ELF-1 (cell line): ENCODE results near the gene RAB27B.

ENCODE experiments used
- DNase-seq: peaks from one replicate; pipeline ENCODE4 v3.0.0-alpha.2; 2016; ENCODE audit warnings: low read depth, low spot score

The RAB27B gene

DNA sequence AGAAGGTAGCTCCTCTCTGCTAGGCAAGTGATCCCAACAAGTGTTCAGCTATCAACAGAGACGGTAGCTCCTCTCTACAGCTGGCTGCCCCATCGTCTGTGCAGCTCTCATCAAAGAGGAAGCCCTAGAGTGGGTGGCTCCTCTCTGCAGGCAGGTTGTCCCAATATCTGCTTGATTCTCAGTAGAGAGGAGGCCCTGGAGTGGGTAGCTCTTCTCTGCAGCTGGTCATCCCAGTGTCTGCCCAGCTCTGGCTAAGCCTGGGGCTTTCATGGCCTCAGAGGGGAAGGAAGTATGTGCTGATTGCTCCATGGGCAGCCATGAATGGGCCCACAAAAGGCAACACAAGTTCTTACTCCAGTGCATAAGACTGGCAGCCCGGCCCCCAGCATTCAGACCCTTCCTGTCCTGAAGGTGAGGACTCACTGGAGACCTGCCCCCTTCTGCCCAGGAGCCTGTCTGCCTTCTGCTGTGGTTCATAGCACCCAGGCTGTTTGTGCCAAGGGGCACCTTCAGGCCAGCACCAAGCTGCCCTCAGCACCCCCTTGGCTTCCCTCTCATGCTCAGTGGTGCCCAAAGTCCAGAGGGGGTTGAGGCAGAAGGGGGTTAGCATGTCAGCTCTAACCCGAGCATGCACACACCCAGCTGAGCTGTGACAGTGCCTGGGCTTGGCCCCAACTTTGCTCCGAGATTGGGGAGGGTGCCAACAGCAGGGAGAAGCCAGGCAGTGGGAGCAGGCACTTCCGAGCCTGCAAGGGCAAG, 82.1 kb downstream of the RAB27B start:
- no peak for DNase-seq

DNA sequence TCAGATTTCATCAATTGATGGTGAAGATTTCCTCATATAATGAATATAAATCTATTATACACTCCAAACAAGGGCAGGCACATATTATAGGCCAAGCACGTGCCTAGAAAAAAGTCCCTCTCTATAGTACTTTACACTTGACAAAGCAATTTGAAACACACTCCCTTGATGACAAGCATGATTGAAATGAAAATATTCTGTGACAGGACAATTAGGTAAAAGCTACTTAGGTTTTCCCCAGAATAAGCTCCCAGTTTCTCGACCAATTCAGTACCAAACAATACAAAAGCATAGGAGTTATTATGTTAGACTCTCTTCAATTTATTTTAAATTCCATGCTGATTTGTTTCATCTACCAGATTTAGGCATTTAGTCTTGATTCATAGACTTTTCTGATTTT, 83.3 kb downstream of the RAB27B start:
- no peak for DNase-seq

DNA sequence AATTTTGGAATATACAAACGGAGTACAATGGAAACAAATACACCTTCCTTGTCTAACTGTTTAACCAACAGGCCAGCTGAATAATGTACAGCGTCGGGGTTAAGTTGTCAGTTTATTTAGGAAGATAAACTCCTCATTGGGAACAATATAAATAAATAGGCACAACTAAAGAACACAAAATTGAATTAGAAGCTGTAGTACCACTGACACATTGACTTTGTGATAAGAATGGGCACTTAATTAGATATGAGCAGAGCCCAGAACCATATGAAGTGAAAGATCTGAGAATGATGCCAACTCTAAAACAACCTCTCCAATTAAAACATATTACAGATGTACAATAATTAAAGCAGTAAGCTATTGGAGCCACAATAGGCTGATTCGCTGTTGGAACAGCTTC, 86.5 kb downstream of the RAB27B start:
- no peak for DNase-seq

DNA sequence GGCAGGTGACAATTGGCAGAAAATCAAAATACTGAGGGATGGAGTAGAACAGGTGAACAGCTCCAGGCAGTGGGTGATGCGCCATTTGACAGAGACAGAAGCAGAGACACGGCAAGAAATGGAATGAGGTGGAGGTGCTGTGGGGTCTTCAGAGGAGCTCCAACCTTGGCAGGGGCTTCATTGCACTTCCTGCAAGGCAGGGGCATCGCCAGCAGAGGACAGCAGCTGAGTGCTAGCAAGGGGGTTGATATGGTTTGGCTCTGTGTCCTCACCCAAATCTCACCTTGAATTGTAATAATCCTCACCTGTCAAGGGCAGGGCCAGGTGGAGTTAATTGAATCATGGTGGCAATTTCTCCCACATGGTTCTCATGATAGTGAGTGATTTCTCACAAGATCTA, 88.2 kb downstream of the RAB27B start:
- no peak for DNase-seq

DNA sequence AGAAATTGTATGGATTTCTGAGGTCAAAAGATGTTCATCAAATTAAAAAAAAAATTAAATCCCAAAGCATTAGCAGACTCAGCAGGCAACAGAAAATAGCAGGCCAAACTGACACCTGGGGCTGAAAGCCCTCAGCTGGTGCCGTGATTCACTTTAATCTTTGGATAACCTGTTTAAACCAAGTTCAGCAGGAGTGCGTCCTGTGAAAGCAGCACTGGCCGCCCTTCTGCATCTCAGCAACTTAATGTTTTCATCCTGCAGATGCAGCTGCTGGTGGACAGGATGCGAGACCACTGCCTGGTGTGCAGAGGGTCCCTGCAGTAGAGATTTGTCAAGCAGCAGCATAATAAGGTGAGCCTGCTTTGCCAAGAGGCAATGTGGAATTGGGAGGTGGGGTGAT, 89.8 kb downstream of the RAB27B start:
- no peak for DNase-seq

DNA sequence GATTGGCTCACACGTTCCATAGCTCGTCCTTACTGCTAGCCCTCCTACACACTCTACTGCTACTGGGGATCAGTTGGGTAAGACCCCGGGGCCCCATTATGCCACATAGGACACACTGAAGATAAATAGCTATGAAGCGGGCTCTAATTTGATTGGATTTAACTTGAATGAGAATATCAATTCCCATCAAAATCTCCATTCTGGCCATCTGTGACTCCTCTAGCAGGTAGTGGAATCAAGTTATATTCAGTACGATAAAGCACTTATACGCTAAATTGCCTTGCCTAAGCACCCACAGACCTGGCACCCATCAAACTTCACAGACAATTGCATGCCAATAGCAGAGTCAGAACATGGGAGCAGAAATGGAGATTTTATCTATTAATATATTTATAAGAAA, 91.1 kb downstream of the RAB27B start:
- no peak for DNase-seq

DNA sequence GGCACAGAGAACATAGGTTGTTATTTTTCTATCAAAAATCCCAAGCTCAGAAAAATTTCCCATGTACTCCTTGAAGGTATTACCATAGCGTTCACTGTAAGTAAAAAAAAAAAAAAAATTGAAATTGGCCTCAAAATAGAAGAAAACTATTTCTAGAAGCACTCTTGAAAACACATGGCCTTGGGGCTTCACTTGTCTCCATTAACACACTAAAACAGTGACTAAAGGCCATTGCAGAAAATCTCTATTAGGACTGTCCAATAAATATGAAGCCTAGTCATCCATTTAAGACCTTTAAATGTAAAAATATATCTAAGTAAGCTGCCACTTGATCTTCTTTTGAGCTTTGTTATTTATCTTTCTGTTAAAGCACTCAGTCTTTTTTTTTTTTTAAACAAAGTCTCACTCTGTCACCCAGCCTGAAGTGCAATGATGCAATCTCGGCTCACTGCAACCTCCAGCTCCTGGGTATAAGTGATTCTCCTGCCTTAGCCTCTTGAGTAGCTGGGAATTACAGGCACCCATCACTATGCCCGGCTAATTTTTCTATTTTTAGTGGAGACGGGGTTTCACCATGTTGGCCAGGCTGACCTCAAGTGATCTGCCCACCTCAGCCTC, 95.2 kb downstream of the RAB27B start:
- DNase-seq: no peak

DNA sequence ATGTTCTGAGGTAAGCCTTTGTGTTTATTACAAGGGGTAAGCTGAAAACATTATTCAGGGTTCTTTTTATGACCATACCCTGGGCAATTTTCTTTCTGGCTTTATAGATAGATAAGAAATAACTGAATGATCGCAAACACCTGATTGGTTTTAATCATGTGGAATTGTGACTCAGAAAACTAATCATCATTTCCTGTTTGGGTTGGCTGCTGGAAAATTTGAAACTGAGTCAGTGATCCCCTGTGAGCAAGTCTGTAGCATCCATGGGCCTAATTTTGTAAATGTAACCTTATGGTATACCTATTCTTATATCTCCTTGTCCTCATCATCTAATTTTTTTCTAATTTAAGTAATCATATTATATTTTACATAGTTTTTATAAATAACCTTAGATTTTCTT, 96.7 kb downstream of the RAB27B start:
- DNase-seq: no peak

DNA sequence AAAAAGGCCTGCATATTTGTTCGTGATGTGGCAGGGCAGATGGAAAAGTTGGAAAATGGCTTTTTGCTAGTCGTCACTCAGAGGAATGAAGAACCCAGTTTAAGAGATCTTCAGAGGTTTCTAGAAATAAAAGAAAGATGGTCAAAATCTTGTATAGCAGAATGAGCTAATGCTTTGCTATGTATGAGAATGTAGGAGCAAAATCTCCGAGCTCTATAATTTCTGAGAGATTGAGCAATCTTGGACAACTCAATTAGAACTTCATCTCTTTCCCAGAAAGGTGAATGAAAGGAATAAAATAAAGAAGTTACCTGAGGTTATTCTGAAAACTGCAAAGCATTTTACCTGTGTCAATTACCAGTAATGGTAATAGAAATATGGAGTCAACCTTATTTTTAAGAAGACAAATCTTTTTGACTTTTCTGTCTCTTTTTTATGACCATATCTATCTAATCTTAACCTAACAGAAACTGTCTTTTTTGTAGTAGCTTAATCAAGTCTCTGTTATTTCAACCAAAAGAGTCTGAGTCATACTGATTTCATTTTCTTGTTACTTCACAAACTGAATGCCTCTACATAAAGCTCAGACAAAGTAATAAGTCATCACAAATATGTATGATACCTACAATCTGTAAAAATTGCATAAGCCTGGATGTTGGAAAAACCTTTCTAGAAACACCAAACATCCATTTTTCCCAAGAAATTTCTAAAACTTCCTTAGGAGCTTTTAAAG, 98.5 kb downstream of the RAB27B start:
- no peak for DNase-seq

DNA sequence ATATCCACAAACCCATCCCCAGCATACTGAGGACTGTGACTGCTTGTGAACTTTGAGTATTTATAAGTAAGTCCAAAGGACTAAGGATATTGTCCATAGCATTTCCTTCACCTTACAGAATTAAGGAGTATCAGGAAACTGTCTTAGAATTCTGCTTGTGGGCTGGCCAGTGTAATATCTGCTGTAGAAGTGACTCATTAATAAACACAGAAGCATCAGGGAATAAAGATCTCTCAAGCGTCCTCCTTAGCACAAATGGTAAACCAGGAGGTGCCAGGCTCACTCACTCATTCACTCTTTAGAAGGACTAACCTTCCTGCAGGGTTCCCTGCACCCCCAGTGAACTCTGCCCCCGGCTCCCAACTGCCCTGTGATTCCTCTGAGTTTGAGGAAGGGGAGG, 100.0 kb downstream of the RAB27B start:
- DNase-seq: no peak

DNA sequence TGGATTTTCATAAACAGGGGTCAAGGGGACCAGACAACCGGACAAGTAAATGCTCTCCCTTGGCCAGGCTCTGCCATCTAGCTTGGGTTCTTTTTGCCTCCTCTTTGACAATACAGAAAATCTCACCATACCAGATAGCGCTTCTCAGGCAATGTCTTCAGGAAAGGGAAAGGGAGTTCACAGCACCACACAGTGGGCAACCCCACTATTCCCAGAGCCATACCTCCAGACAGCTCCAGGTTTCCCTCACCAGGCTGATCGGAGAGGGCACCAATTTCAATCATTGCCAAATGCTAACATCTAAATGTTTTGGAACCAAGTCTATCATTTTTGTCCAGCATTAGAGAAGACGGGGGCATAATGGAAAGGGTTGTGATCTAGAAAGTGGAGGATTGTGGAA, 102.9 kb downstream of the RAB27B start:
- DNase-seq: no peak

DNA sequence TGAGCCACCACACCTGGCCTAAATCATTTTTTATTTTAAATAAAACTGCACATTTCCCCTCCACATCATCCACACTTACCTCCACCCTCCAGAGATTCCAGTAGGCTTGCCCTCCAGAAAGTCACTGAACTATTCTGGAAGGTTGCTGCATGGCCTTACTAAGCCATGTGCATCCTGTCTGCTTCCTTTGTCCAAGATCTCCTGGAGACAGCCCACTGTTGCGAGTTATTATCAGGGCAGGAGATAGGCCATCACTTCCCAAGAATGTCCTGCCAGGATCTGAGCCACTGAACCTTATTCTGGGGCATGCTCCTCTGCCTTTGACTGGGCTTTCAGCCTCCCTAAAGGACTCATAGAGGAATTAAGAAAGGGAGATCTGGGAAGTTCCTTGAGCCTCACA, 104.2 kb downstream of the RAB27B start:
- no peak for DNase-seq

DNA sequence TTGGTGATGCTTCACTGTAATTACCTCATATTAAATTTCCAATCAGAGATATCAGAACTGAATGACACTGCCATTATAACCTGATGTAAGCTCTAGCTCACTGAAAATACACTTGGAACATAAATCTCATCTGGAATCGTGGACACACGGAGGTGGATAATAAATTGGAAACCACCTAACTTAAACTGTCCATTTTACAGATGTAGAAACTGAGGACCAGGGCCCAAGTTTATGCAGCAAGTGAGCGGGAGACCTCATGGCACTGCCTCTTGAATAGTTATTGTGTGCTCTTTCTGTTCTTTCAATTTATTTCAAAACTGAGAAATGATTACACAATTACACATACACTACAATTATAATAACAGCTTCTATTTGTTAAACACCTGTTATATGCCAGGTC, 110.2 kb downstream of the RAB27B start:
- DNase-seq: no peak

DNA sequence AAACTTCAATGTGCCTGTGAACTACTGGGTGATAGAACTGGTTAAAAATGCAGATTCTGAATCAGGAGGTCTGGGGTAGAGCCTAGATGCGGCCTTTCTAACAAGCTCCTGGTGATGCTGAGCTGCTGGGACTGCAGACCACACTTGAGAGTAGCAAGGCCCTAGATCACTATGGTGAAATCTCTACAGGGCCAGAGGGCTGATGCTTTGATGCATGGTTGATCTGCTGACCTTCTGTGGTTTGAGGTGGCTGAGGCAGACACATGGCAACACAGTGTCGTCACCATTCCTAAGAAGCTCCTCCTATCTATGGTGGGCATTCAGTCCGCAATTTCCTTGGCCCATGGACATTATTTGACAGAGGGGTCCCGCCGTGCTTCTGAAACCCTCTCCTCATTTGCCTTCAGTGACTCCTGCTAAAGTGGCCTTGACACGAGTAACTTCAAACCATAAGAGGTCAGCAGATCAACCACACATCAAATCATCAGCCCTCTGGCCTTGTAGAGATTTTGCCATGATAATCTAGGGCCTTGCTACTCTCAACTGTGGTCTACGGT, 111.2 kb downstream of the RAB27B start:
- no peak for DNase-seq

DNA sequence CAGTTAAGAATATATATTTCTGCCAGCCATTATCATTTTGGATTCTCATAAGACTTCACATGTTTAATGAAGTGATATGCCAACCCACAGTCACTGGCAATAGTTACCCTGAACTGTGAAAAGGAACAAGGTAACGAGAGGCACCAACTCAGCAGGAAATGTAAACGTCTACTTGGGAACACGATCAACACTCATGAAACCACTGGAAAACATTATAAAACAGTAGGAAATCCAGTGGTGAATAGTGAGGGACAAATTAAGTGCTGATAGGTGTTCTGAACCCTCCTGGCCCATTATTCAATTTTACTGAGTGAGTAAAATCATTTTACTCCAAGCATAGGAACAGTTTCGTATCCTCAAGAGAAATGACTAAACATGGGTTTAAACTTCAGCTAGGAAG, 113.9 kb downstream of the RAB27B start:
- no peak for DNase-seq

DNA sequence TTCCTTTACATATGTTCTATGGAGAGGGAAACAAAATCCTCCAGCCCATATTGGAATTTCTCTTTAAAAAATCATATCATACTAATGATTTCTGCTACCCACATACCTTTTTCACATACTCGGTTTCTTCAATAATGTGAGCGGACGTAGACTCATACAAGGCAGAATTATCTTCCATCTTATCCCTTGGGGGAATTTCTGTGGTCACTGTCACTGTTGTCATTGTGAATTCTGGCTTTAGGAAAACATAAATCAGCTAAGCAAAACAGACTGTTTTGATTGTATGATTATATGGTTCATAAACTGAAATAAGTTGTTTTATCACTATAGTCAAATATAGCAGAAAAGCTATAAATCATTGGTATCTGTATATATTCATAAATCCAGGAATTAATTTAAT, 114.3 kb downstream of the RAB27B start:
- no peak for DNase-seq
